GM13976 (cell line): Measurements from ENCODE around the gene APOL6.
A peak's percentile ranks its signal among the peaks of the same experiment; 100 is the strongest.

Experiments used
- DNase-seq: peaks from one replicate; pipeline ENCODE4 v3.0.0; 2012; ENCODE audit warnings: low spot score
- in situ Hi-C: fragments of 300-500 bp; cut with MboI; formaldehyde crosslinking; loops from one replicate; pipeline ENCODE4 v1.12.0; 2022; ENCODE audit warnings: low sequenced_read_pairs, mixed read lengths, inconsistent platforms; ENCODE audit not compliant: unreplicated experiment
- TF ChIP-seq, protein P1 (sequence below): IDR thresholded peaks from 2 replicates; pipeline ENCODE4 v1.5.1; 2012; ENCODE audit warnings: borderline replicate concordance, mild to moderate bottlenecking; ENCODE audit not compliant: insufficient read depth; ENCODE audit errors: extremely low read depth, missing control alignments, control extremely low read depth

Gene APOL6

GRCh38 chr22:35648066-35649025 is at the start of gene APOL6:
Gene APOL6 (plus strand): TSS chr22:35648446. CDS start chr22:35656426, 7,980 bp downstream.
- in situ Hi-C loops: no loop called here
- peak; percentile 67 for DNase-seq
- TF ChIP-seq, protein P1, sequence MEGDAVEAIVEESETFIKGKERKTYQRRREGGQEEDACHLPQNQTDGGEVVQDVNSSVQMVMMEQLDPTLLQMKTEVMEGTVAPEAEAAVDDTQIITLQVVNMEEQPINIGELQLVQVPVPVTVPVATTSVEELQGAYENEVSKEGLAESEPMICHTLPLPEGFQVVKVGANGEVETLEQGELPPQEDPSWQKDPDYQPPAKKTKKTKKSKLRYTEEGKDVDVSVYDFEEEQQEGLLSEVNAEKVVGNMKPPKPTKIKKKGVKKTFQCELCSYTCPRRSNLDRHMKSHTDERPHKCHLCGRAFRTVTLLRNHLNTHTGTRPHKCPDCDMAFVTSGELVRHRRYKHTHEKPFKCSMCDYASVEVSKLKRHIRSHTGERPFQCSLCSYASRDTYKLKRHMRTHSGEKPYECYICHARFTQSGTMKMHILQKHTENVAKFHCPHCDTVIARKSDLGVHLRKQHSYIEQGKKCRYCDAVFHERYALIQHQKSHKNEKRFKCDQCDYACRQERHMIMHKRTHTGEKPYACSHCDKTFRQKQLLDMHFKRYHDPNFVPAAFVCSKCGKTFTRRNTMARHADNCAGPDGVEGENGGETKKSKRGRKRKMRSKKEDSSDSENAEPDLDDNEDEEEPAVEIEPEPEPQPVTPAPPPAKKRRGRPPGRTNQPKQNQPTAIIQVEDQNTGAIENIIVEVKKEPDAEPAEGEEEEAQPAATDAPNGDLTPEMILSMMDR: no peak

DNA sequence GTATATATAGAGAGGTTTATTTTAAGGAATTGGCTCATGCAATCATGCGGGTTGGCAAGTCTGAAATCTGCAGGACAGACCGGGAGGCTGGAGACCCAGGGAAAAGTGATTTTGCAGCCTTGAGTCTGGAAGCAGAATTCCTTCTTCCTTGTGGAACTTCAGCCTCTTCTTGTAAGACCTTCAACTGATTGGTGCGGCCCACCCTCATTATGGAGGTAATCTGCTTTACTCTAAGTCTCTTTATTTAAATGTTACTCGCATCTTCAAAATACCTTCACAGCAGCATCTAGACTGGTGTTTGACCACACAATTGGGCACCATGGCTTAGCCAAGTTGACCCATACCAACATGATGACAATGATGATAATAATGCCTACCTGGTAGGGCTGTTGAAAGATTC is 48.9 kb upstream of the APOL6 start:
- in situ Hi-C loops: no loop called here
- no peak for DNase-seq
- TF ChIP-seq, protein P1: no peak

DNA sequence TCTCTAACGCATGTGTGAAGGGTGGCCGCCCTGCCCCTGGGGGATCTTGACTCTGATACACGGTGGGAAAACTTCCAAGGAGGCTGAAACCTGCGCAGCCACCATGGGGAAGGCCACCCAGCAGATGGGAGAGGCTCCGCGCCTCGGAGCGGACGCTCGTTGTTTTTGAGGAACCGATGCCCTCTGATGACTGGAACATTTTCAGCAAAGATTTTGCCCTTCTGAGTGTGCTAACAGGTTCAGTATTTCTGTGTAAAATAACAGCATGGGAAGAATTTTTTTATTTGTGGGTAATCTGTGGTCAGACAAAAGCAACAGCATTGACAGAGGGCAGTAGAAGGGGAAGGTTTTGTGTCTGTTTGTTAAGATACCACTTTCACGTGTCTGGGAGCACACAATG is 47.8 kb upstream of the APOL6 start:
- no peak for DNase-seq
- in situ Hi-C loops: no loop called here
- TF ChIP-seq, protein P1: no peak

GRCh38 chr22:35601013-35601580 is 47.1 kb upstream of the APOL6 start:
- TF ChIP-seq, protein P1: no peak
- in situ Hi-C loops: no loop called here
- DNase-seq: no peak

DNA sequence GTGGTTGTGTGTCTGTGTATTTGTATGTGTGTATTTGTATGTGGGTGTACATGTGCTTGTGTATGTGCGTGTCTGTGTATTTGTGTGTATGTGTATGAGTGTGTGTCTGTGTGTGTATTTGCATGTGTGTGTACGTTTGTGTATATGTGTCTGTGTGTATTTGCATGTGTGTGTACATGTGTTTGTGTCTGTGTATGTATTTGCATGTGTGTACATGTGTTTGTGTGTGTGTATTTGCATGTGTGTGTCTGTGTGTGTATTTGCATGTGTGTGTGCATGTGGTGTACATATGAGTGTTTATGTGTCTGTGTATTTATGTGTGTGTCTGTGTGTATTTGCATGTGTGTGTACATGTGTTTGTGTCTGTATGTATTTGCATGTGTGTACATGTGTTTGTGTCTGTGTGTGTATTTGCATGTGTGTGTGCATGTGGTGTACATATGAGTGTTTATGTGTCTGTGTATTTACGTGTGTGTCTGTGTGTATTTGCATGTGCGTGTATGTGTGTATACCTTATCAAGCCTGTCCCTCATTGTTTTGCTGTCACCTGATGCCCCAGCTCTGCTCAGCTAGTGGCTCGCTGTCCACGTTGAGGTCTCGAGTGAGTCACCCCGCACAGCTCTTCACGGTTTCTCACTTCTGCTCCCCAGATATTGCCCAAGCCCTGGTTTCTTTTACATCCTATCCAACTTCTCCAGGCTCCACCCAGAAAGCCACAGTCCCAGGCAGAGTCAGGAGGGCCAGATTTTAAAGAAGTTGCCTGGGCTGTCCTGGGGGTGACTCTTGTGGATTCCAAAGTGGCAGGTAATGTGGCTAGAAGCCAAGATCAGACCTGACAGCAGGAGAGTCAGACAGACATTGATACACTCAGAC is 46.3 kb upstream of the APOL6 start:
- TF ChIP-seq, protein P1: no peak
- no peak for DNase-seq
- in situ Hi-C loops: no loop called here
